Measurements from ENCODE around the gene PKP4. TPM values are rescaled to one million over a fixed set of nuclear protein-coding genes. Genes with fewer than 3 reads are reported as not detected.

Gene PKP4
- polyA plus RNA-seq, 1 donor, result 26.7 TPM

DNA sequence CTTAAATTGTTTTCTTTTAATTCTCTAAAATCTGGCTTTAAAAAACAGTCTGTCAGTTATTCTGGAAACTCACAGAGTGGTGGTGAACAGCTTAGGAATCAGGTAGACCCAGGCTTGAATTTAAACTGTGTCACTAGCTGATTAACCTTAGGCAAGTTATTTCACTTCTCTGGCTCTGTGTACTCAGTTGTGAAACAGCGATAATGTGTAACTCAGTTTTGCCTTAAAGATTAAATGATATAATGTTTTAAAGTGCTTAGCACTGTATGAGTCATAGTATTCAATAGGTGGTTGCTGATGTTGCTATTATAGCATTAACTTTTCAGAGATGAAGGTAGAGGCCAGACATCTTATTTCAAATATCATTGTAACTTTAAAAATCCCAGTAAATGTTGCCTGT is 40.7 kb downstream of the PKP4 start:
- DNase-seq, result no peak

DNA sequence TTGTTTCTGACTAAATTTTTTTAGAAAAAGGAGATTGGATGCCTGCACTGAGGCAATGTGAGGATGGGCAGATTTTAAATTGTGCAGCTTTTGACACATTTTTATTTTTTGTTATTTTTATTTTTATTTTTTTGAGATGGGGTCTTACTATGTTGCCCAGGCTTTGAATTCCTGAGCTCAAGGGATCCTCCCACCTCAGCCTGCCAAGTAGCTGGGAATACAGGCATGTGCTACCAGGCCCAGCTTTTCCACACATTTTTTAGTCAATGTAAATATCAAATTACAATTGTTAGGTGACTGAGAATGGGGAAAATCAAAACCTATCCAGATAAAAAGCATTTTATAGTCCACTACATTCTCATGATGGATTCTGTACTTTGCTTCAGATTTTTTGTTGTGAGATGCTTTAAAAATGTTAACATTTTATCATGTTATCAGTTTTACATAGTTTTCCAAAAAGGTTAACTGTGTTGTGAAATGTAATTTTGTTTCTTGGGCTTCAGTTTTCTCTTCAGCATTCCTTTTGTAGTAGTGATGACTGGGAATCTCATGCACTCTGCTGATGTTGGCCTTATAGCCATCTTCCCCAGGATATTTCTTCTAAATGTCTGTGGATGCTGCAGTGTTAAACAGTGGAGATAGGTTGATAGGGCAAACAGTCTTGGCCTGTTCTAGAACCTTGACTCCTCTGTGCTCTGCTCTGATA is 41.4 kb downstream of the PKP4 start:
- no peak for DNase-seq

DNA sequence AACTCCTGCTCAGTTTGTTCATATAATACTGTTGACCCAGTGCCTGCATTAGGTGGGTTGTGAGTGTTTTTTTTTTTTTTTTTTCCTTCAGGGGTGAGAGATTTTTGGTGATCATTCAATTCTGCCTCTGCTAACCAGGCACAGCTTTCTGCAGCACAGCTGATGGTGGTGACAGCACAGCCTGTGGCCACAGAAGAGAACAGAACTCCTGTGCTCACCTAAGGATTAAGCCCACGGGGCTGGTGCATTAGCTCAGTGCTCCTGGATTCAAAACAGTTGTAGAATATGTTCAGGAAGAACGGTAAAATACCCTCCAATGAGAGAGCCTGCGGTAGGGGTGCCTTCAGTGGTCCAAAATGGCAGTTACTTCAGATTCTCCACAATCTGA is 42.0 kb downstream of the PKP4 start:
- DNase-seq, result no peak

DNA sequence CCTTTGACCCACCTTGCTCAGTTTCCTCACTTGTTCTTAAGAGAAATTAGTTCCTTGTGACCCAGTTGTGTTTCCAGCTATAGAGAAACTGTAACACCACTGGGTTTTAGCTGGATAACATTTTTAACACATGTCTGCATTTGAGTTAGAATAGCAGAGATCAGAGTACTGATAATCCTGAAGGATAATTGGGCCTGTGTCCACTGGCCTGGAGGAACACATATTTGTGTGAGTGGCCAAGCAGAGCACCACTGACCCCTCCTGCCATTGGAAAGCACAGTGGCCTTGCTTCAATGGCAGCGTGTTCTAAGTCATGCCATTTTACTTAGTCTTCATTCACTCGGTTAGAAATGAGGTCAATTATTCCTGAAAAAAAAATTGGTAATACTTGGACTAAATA is 42.6 kb downstream of the PKP4 start:
- DNase-seq, result no peak

DNA sequence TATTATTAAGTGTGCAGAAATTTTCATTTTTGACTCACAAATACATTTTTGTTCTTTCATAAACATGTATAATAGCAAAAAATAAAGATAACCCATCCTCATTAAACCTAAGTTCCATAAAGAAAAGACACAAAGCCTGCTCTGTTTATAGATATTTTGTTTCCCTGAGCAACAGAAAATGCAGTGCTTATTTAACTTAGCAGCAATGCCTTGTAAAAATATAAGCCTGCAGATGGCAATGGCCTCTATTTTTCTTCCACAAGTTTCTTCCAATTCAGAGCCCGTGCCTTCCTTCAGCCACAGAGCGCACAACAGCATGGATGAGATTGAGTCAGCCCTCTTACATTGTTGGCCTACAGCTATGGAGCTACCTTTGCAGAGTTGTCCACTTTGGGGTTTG is 43.6 kb downstream of the PKP4 start:
- DNase-seq, result no peak

DNA sequence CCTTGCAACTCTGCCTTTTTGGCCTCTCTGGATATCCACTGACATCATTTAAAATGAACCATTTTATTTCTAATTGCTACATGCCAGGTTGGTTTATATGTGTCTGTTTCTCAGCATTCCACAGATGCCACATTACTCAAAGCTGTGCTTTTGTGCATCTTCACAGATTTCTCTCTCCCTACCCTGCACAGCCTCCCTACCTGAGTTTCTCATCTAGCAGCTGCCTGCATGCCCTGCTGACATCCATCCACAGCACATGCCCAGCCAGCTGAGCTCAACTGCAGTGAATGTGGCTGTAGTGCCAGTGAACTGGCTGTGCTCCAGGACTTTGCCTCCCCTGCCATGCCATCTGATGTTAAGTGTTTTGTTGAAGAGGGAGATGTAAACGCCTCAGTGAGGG is 44.5 kb downstream of the PKP4 start:
- DNase-seq, result no peak

DNA sequence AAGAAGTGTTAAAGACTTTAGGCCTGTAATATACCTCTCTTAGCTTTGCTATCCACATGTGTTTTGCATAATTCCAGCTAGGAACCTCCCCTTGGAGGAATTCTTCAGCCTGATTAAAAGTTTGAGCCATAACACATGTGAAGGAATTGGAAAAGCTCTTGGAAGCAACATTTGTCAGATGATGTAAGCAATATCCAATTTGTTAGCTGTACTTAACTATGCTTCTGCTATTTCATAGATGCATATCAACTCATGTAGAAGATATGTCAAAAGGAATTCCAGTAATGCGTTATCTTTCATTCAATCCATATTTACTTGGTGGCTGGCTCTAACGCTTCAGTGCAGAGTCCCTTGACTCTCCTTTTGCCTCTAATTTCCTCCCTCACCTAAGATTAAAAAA is 46.2 kb downstream of the PKP4 start:
- DNase-seq, result no peak

DNA sequence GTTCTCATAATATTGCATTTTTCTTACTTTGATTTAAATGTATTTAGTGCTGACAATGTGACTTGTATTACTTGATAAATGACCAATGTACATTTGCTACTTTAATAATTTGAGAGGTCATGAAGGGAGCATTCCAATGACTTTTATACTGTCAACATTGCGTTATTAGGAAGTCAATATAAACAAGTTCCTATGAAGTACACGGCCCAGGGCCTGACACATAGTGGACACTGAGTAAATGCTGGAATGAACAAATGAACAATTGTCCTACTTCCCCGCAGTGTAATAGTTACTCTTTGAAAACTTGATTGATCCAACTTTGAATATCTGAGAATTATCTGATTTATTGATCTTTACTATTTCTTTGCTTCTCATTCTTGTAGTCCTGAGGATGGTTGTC is 47.3 kb downstream of the PKP4 start:
- no peak for DNase-seq

DNA sequence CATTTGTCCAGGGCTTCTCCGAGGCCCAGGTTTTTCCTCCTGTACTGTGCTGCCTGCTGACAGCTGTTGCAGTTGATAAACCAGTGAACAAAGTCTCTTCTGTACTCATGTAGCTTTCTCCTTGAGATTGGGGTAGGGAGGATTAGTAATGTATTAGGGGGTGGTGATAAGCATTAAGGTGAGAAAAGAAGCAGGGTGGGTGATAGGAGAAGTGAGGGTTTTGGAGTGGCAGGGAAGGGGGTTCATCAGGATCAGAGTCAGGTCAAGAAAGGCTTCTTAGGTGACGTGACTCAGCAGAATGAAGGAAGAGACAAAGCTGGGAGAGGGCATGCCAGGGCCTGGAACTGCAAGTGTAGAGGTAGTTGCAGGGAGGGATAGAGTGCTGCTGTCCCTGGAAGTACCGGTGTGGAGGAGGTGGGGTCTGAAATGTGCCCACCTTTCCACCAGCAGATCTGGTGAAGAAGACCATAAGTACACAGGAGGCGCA is 48.7 kb downstream of the PKP4 start:
- no peak for DNase-seq

DNA sequence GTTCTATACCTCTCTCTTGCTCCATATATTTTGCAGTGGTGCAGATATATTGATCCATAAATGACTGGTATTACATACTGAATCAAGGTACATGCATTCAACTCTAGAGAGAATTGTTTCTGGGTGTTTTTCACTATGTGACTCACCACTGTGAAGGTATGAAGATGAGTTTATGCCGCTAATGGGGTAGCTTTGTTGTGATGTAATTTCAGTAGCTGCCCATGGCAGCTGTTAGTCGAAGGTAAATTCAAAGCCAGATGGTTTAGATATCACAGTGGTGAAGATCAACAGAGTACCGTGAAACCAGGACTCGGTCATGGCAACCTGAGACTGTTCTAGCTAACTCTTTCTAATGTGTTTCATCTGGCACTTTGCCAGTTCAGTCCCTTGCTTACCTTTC is 50.4 kb downstream of the PKP4 start:
- no peak for DNase-seq

DNA sequence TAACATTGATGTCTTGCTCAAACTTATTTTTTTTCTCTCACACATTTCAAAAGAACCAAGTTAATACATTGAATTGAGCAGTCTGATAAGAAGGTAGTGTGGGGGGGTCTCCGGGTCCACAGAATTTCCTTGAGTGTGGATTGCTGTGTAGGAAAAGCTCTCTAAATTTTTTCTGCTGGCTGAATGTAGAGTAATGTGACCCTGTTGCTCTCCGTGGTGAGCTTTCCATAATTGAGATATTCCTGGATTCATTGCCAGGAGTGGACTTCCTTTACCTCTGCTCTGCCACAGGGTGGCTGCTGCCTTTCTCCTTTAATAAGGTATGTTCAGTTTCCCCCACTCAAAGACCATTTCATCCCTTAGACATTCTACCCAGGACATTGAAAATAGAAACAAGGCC is 50.9 kb downstream of the PKP4 start:
- DNase-seq, result no peak

DNA sequence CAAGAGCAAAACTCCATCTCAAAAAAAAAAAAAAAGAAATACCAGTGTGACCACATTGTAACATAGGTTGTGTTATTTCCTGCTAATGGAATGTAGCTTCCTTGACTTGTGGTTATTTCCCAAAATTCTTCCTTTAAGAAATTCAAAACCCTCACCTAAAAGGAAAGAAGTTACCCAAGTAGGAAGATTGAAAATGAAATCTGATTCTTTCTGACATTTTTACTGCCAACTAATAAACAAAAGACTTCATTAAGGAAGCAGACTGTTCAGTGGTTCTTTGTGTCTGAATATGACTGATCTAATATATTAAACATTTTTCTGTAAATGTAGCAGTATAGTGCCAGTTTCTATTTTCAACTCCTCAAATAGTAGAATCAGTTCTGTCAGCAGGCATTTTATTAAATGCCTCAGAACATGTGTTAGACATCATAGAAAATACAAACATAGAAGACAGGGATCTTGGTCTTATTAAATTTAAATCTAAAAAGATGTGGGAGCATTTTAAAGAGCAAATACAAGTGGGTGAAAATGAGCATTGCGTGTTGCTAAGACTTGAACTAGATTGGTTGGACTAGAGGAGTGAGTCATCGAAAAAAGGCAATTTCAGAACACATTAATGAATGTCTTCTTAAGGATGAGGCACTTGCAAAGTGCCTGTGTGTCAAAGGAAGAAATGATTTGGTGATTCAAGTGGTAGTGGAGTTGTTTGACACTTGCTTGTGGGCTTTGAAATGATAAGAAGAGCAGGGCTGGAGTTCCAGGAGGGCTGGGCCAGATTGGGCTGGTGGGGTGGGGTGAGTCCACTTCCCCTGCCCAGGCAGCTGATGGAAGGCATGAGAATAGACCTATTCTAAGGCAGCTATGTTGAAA is 53.4 kb downstream of the PKP4 start:
- DNase-seq, result no peak

DNA sequence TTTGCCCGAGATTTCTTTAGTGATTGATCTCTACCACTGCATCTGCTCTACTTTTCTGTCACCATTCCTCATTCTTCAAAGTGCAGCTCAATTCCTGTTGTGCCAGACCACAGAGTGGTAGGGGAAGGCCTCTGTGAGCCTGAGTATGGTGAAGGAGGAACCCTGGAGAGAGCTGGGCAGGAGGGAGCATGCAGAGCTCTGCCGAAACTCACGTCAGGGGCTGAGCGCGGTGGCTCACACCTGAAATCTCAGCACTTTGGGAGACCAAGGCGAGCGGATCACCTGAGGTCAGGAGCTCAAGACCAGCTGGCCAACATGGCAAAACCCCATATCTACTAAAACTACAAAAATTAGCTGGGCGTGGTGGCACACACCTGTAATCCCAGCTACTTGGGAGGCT is 54.1 kb downstream of the PKP4 start:
- DNase-seq, result no peak

DNA sequence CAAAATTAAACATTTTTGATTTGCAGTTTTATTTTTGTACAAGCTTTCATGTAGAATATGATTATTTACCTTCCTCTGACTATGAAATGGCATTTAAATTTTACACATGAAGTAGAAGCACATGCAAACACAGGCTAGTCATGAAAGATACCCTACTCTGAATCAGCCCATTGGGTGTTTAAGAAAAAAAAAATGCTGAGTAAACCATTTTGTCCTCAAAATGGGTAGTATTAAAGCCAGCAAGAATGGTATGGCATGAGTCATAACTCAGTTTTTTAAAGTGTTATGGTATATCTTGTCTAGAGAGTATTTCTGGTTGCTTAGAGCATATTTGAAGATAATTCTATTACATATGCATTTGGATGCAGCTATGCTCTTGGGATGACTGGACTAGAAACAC is 55.0 kb downstream of the PKP4 start:
- DNase-seq, result no peak

DNA sequence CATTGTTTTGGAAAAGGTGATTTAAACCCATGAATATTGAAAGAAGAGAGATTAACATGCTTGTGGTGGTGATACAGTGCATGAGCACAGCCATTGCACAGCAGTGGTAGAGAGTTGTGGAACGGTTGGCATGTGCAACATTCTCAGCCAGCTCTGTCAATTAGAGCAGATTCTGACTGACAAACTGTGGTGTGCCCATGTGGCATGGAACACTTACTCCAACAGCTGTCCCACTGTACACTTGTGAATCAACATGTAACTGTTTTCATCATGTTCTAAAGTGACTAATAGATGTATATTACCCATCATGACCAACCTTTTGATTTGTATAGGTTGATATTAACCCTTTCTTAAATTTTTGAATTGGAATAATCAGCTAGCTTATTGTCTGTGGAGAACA is 55.6 kb downstream of the PKP4 start:
- DNase-seq, result no peak

DNA sequence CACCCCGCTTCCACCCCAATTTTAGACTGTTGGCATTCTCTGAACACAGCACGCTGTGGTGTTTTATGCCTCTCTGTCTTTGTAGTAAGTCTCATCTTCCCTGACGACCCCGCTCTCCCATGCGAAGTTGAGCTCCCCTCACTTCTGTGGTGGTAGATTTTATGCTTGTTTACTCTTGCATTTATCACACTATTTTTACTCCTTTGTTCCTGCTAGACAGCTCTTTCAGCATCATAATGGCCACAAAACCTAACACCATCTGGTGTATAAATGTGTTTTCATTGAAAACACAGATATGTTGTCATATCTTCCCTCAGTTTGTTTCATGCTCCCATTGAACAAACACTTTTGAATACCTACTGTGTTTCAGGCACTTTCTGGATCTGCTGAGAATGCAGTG is 57.1 kb downstream of the PKP4 start:
- no peak for DNase-seq

DNA sequence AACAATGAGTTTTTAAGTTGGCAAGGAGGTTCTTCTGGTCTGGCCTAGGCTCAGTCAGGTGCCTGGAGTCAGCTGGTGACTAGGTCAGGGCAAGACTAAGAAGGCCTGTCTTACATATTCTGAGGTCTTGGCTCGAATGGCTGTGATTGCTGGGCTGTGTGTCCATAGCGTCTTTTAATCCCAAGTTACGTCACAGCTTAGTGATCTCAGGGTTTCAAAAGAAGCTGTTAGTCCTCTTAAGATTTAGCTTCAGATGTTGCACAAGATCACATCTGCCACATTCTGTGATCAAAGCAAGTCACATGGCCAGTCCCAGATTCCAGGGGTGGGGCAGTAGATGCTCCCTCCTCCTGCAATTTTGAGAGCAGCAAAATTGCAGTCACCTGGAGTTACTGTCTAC is 61.3 kb downstream of the PKP4 start:
- DNase-seq, result no peak

DNA sequence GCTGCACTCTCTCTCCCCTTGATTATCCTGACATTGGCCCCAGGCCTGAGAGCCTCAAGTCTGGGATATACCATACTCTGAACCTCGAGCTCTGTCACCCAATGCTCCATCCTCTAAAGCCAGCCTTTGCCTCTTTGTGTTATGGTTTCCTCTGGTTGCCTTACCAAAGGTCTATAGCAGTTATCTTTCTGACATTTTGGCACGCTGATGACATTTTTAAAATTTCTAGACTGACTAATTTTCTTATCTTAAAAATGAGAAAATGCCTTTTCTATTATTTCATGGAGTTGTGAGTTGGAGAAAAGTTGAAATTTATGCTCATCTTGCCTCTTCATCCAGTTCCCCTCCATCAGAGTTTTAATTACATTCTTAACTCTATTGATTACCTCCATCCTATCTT is 62.7 kb downstream of the PKP4 start:
- DNase-seq, result no peak

DNA sequence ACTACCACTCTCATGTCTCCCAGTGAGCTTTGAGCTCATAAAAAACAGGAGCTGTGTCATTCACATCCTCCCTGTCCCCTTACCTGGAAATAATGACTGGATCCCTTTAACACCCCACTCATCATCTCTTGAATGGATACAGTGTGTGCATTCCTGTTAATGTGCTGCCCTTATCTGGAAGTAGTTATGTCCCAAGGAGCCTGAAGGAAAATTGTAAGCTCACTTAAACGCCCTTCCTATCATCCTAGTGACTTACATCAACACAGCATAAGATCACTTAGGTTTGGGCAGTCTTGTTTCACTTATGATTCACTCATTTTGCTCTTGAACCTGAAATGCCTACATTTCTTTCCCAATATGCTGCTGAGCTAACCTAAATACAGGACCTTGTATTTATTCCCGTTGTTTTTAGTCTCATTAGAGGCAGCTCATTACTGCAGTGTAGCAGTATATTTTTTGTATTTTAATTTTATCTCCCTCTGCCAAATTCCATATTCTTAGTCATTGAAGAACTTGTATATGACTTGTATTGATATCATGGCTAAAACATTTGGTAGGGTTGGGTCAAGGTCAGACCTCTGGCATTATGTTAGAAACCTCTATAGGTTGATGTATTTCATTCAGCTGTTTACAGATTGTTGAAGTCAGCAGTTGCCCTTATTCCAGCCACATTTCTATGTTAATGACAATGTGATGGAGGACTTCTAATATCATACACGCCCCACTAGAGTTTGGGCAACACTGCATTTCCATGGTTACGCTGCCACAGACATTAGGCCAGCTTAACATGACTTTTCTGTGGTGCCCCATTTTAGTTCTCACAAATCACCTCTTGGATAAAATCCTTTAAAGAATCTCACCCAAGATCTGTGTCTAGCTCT is 72.9 kb downstream of the PKP4 start:
- no peak for DNase-seq

DNA sequence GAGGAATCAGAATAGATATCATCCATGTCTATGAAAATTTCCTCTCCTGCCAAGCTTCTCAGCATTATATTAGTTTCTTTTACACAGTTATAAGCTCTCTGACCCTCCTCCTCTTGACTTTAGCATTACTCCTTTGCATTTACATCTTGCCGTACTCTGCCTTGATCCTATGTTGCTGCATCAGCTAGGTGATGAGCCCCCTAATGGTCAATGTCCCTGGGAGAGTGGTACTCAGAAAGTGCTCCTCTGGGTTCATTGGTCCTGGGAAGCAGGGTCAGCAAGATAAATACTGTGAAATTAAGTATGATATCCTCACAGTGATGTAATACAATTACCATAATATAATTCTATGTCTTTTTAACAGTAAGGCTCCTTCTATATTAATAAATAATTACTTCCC is 74.1 kb downstream of the PKP4 start:
- DNase-seq, result no peak

DNA sequence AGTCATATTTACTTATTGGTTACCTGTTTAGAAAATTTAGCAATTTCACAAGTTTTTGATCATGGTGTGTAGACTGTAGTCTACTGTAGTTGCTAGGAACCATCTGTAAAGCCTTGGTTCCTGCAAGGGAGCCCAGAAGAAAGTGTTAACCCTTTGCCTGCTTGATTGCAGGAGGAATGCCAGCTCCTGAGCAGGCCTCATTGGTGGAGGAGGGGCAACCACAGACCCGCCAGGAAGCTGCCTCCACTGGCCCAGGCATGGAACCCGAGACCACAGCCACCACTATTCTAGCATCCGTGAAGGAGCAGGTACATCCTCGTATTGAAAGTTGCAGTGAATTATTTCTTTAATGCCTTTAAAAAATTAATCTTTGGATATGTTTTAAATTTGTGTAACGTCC is 76.3 kb downstream of the PKP4 start:
- DNase-seq, result no peak

DNA sequence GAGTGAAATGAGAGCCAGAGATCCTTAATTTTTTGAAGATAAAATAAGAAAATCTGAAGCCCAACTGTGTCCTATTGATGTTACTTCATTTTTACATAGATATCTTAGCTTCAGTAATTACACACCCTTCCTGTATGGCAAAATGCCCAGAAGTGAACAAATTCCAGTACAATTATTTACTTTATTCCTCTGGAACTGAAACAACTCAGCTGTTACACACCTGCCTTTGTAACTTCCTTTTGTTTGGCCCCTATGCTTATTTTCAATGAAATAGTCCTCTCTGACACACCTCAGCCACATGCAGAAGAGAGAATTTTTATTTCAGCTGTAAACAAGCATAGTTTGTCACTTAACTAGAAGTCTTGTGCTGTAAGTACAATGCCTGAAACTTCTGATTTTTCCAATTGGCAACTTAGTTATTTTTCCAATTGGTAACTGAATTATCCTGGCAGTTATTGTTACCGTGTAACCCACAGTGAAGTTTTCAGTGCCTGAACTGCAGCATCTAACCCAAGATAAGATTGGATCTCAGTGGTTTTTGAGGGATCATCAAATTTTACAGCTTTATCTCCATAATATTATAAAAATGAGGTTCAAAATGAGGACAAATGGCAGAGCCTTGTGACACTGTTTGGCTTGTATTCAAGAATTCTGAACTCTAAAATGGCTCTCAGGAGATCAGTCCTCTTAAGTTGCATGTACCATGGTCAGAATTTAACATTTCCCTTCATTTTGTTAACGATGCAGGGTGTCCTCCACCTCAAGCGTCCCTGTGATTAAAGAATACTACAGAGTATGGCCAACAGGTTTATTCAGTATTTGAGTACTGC is 82.6 kb downstream of the PKP4 start:
- DNase-seq, result peak; percentile 30

Measured in hindlimb muscle (tissue), 1 donor.